ENCODE data around the gene EPHB1.

DNA sequence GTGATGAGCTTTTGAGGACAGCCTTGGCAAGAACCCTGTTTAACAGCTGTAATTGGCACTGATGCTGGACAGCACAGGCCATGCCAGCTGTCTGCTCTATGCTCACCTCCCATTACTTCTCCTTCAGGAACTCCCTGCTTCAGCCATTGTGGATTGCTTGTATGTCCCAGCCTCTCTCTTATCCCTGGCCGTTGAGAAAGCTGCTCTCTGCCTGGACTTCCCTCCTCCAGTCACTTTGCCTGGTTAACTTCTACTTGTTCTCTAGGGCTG lies 444.5 kb downstream of the EPHB1 start:
- no peak for TF ChIP-seq EZH2 (IDR thresholded peaks at IDR 0.05; ENCODE audit: borderline replicate concordance, low read length)
- TF ChIP-seq, protein P1, sequence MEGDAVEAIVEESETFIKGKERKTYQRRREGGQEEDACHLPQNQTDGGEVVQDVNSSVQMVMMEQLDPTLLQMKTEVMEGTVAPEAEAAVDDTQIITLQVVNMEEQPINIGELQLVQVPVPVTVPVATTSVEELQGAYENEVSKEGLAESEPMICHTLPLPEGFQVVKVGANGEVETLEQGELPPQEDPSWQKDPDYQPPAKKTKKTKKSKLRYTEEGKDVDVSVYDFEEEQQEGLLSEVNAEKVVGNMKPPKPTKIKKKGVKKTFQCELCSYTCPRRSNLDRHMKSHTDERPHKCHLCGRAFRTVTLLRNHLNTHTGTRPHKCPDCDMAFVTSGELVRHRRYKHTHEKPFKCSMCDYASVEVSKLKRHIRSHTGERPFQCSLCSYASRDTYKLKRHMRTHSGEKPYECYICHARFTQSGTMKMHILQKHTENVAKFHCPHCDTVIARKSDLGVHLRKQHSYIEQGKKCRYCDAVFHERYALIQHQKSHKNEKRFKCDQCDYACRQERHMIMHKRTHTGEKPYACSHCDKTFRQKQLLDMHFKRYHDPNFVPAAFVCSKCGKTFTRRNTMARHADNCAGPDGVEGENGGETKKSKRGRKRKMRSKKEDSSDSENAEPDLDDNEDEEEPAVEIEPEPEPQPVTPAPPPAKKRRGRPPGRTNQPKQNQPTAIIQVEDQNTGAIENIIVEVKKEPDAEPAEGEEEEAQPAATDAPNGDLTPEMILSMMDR (conservative IDR thresholded peaks at IDR 0.05 in 1 of 2, IDR thresholded peaks at IDR 0.05 in 1 of 2; ENCODE audit: extremely low read depth in 1 of 2, insufficient read depth in 1 of 2, low read depth in 1 of 2, low read length in 2 of 2) = no peak

Measured in mammary epithelial cell (primary cell).